ACC112 (cell line): ENCODE measurements around the gene LRRC9.

ENCODE experiments used
- H2AFZ ChIP-seq: fragments of 200-600 bp; sonication (generic); one replicate; pipeline ENCODE4 v1.6.0; 2017; ENCODE audit warnings: antibody characterized with exemption, low read length; ENCODE audit not compliant: unreplicated experiment
- H3K27ac ChIP-seq: fragments of 200-600 bp; sonication (generic); 2 replicates; pipeline ENCODE4 v1.5.1; 2014; ENCODE audit warnings: low read depth, mild to moderate bottlenecking, antibody characterized with exemption, low read length, moderate library complexity
- H3K27me3 ChIP-seq: fragments of 200-600 bp; sonication (generic); 2 replicates; pipeline ENCODE4 v1.6.1; 2014; ENCODE audit warnings: mild to moderate bottlenecking, antibody characterized with exemption, low read length, moderate library complexity, mixed read lengths; ENCODE audit not compliant: insufficient read depth
- H3K36me3 ChIP-seq: fragments of 200-600 bp; sonication (generic); 2 replicates; pipeline ENCODE4 v1.6.1; 2016; ENCODE audit warnings: mild to moderate bottlenecking, antibody characterized with exemption, low read length, moderate library complexity, mixed read lengths; ENCODE audit not compliant: insufficient read depth
- H3K4me1 ChIP-seq: fragments of 200-600 bp; sonication (generic); one replicate; pipeline ENCODE4 v1.6.1; 2016; ENCODE audit warnings: low read length, mixed read lengths; ENCODE audit not compliant: insufficient read depth, unreplicated experiment, control insufficient read depth
- H3K4me3 ChIP-seq: fragments of 200-600 bp; sonication (generic); 2 replicates; pipeline ENCODE4 v1.5.1; 2014; ENCODE audit warnings: mild to moderate bottlenecking, low read depth, low read length
- H3K79me2 ChIP-seq: fragments of 200-600 bp; sonication (generic); one replicate; pipeline ENCODE4 v1.6.0; 2016; ENCODE audit warnings: low read length; ENCODE audit not compliant: control insufficient read depth, unreplicated experiment, insufficient read depth

Gene LRRC9

DNA sequence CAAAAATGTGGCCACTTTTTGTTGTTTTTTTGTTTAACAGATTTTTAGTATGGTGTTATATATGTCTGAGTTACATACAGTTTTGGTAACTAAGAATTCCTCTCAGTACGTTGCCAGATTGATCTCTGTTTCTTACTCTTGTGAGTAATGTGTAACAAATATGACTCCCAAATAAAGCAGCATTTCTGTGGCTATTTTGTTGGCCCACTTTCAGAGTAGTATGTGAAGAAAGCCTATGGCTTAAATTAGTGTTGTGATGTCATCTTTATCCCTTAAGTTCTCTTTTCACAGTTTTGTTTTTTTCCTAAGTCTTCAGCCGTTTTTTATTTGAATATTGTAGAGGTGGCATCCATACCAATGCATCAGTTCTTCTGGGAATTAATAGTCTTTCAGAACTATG lies 182.4 kb downstream of the LRRC9 start:
- no peaks in the 10 kb centered on the region for H3K36me3 ChIP-seq

GRCh38 chr14:60106339-60106738 lies 186.4 kb downstream of the LRRC9 start:
- H2AFZ ChIP-seq, result no peak overlapping the region
- no peak overlapping the region for H3K27ac ChIP-seq
- H3K79me2 ChIP-seq, result peaks cover 88% of the 10 kb centered on the region
- peaks cover 9% of the 10 kb centered on the region for H3K4me1 ChIP-seq
- no peak overlapping the region for H3K4me3 ChIP-seq
- peaks cover 23% of the 10 kb centered on the region for H3K36me3 ChIP-seq
- no peaks in the 10 kb centered on the region for H3K27me3 ChIP-seq

More for the DNA sequence above, 182.4 kb downstream of the LRRC9 start:
- no peak overlapping the region for H3K4me3 ChIP-seq
- H2AFZ ChIP-seq, result no peak overlapping the region
- H3K27ac ChIP-seq, result peak overlapping the region; percentile 43
- H3K79me2 ChIP-seq, result peaks cover 90% of the 10 kb centered on the region
- no peaks in the 10 kb centered on the region for H3K27me3 ChIP-seq
- peaks cover 9% of the 10 kb centered on the region for H3K4me1 ChIP-seq

DNA sequence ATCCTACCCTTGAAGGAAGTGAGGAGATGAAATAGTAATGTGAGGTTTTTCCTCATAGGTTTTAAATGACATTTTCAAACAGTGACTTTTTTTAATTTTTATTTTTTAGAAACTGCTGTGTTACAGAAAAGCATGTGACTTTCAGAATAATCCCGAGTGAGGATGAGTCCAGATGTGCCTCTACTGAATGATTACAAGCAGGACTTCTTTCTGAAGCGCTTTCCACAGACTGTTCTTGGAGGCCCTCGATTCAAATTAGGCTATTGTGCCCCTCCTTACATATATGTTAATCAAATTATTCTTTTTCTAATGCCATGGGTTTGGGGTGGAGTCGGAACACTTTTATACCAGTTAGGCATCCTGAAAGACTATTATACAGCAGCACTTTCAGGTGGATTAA lies 187.5 kb downstream of the LRRC9 start:
- Histone ChIP-seq H3K36me3 (peaks cover 24% of the 10 kb centered on the region), H3K79me2 (peaks cover 86% of the 10 kb centered on the region), H3K27ac (no peak overlapping the region), H3K27me3 (no peaks in the 10 kb centered on the region), H3K4me3 (no peak overlapping the region), H3K4me1 (peaks cover 2% of the 10 kb centered on the region), H2AFZ (no peak overlapping the region)

DNA sequence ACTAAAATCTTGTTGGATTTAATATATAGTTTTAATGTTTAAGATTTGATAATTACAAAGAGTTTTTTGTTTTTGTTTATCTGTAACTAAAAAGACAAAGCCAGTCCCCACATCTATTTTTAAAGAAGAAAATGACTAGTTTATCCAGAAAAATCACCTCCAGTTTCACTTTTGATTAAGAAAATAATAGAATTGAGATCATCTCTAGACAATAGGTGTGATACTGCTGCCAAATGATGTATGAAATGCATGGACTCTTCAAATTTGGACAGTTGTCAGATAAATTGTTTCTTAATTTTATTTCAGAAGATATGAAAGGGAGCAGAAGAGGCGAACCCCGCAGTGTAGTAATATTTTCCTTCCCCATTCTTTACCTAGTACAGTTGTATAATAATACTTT lies 191.8 kb downstream of the LRRC9 start:
- Histone ChIP-seq H3K4me3 (no peak overlapping the region), H3K79me2 (peaks cover 66% of the 10 kb centered on the region), H3K36me3 (peaks cover 33% of the 10 kb centered on the region)

More for the DNA sequence above, 191.8 kb downstream of the LRRC9 start:
- no peaks in the 10 kb centered on the region for H3K27me3 ChIP-seq
- H3K27ac ChIP-seq, result no peak overlapping the region
- no peak overlapping the region for H2AFZ ChIP-seq
- no peaks in the 10 kb centered on the region for H3K4me1 ChIP-seq
